T47D (cell line): ENCODE data around the gene PKN1.

Experiments used
- DNase-seq, 2 experiments: peaks; one replicate each; pipeline versions ENCODE4 v3.0.0 to v3.0.0-alpha.2; 2011 to 2012; ENCODE audit warnings: low read depth in 1 of 2, low spot score in 1 of 2
- JUND ChIP-seq: IDR thresholded peaks from 2 replicates; pipeline ENCODE4 v1.6.1; 2012; ENCODE audit warnings: low read depth
- in situ Hi-C: cut with HindIII; loops from 2 replicates; pipeline ENCODE4 v1.10.0; 2016; ENCODE audit warnings: low sequenced_read_pairs, low pct_unique_long_range_greater_than_20kb

Gene PKN1

GRCh38 chr19:14410091-14411051 is 22.7 kb upstream of the PKN1 start:
- no peak for TF ChIP-seq JUND
- in situ Hi-C loops, result no loop called here
- DNase-seq, result no peak

GRCh38 chr19:14411161-14411937 is 21.8 kb upstream of the PKN1 start:
- in situ Hi-C loops, result no loop called here
- DNase-seq, result no peak
- no peak for TF ChIP-seq JUND

GRCh38 chr19:14411938-14412245 is 21.2 kb upstream of the PKN1 start:
- TF ChIP-seq JUND, result no peak
- in situ Hi-C loops, result no loop called here
- no peak for DNase-seq

- DNase-seq, result no peak
- TF ChIP-seq JUND, result no peak
- in situ Hi-C loops, result no loop called here
These were observed 20.6 kb upstream of the PKN1 start for GRCh38 chr19:14412324-14412995.

DNA sequence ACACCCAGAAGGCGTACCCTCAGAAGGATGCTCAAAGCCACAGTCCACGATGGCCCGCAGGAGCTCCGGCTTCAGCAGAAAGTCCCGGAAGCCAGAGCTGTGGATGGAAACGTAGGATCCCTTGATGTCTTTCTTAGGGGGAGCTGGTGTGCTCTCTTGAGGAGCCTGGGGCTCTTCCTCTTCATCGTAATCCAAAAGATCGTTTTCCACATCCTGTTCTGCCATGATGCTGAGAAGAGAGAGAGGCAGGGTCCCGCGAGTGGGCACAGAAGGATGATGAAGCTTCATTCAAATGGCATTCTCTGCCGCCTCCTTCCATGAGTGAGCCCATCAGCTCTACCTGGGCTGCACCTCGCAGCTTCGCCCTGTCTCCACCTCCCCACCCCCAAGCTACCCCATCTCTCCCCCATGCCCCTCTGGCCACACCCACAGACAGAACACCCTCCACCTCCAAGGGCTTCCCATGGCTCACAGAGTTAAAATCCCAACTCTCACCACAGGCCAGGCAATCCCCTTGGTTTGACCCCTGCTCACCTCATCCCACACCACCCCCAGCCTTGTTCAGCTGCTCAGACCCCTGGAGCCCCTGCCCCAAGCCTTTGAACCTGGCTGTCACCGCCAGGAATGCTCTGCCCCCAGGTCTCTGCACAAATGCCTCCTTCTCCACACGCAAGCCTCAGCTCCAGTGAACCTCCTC is 20.0 kb upstream of the PKN1 start:
- in situ Hi-C loops, result no loop called here
- DNase-seq, result no peak
- TF ChIP-seq JUND, result no peak

GRCh38 chr19:14413693-14414181 is 19.4 kb upstream of the PKN1 start:
- in situ Hi-C loops, result no loop called here
- no peak for DNase-seq
- no peak for TF ChIP-seq JUND

GRCh38 chr19:14414926-14415690 is 18.0 kb upstream of the PKN1 start:
- no peak for TF ChIP-seq JUND
- in situ Hi-C loops, result no loop called here
- DNase-seq, result no peak

GRCh38 chr19:14416817-14417231 is 16.3 kb upstream of the PKN1 start:
- DNase-seq, result no peak
- in situ Hi-C loops, result no loop called here
- no peak for TF ChIP-seq JUND

- DNase-seq, result peak in 1 of 2 experiments; percentile 56
- in situ Hi-C loops, result no loop called here
These were observed 14.3 kb upstream of the PKN1 start for GRCh38 chr19:14418856-14419105.

DNA sequence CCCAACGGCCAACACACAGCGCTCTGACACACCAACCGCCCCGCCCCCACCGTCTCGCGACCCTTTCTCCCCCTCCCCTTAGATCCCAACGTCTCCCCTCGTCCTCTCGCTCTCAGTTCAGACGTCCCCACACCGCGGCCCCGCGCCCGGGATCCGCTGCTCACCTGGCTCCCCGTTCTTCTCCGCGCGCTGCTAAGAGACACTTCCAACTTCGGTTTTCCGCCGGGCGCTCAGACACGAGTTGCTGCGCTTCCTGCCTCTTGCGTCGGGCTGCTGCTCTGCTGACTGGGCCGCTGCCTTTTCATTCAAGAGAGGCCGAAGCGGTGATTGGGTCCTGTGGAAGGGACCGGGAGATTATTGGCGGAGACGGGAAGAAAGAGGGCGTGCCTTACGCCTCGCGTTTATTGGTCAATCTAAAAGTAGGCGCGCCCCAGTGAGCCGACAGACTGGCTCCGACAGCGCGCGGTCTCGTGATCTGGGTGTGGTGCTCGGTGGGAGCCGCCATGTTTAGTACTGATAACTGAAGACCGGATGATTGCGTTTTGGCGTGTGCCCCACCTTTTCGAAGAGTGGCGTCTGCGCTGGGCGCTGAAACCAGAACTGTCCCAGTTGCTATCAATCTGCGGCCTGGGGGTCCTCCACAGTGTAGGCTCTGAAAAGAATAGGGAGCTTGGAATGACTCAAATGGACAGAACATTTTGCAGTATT is 13.8 kb upstream of the PKN1 start, which contains the start of gene DDX39A:
DDX39A (minus strand) TSS at position 236 of the 708 bp plus-strand sequence. CDS start 6,121 bp downstream, outside the sequence.
- in situ Hi-C loops, result no loop called here
- peak; percentile 96 to 98 for DNase-seq
- TF ChIP-seq JUND, result no peak

More at GRCh38 chr19:14418856-14419105, 14.3 kb upstream of the PKN1 start:
- no peak for TF ChIP-seq JUND

- in situ Hi-C loops, result no loop called here
- no peak for TF ChIP-seq JUND
- DNase-seq, result no peak
These were observed 7.4 kb upstream of the PKN1 start for GRCh38 chr19:14425696-14426138.
